OCI-LY3 (cell line): ENCODE measurements around the gene WWOX.

ENCODE experiments used
- EZH2phosphoT487 ChIP-seq: fragments of 200-600 bp; shearing (Covaris generic); IDR thresholded peaks from 2 replicates; pipeline ENCODE4 v1.6.1; 2018; ENCODE audit warnings: antibody characterized with exemption, mixed run types, low read depth
- TF ChIP-seq, protein P1 (sequence below): fragments of 200-600, 300-600 bp; sonication (generic); IDR thresholded peaks from 2 replicates; pipeline ENCODE4 v1.5.1; 2014; ENCODE audit warnings: antibody characterized with exemption, low read length, low read depth

DNA sequence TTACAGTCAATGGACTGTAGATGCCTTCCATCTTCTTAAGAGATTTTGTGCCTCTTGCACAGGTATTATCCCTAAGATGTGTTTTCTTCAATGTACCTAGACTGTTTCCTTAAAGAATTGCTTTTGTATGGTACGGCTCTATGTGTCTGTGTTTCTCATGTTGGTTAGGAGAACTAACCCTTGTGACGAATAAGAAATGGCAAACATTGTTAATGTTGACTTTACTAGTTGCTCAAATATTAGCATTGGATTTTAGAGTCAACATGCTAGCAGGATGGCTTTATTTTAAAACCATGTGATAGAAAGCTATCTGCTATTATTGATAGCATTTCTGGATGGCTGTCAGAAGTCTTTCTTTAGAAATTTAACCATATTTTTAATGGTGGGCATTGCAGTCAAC is 34.5 kb downstream of the WWOX start:
- TF ChIP-seq, protein P1, sequence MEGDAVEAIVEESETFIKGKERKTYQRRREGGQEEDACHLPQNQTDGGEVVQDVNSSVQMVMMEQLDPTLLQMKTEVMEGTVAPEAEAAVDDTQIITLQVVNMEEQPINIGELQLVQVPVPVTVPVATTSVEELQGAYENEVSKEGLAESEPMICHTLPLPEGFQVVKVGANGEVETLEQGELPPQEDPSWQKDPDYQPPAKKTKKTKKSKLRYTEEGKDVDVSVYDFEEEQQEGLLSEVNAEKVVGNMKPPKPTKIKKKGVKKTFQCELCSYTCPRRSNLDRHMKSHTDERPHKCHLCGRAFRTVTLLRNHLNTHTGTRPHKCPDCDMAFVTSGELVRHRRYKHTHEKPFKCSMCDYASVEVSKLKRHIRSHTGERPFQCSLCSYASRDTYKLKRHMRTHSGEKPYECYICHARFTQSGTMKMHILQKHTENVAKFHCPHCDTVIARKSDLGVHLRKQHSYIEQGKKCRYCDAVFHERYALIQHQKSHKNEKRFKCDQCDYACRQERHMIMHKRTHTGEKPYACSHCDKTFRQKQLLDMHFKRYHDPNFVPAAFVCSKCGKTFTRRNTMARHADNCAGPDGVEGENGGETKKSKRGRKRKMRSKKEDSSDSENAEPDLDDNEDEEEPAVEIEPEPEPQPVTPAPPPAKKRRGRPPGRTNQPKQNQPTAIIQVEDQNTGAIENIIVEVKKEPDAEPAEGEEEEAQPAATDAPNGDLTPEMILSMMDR: no peak
- no peak for TF ChIP-seq EZH2phosphoT487
